Inferior parietal cortex (tissue), 1 donor: ENCODE data around the gene CFAP20DC.
"Not testable (repeated sequence)": the region's sequence is repeated elsewhere in the genome, so short reads cannot be mapped to it uniquely, and the experiment has no call there.

Experiments used
- DNase-seq: peaks from one replicate; pipeline ENCODE4 v3.0.0-alpha.2; 2016; ENCODE audit errors: extremely low spot score

Gene CFAP20DC

DNA sequence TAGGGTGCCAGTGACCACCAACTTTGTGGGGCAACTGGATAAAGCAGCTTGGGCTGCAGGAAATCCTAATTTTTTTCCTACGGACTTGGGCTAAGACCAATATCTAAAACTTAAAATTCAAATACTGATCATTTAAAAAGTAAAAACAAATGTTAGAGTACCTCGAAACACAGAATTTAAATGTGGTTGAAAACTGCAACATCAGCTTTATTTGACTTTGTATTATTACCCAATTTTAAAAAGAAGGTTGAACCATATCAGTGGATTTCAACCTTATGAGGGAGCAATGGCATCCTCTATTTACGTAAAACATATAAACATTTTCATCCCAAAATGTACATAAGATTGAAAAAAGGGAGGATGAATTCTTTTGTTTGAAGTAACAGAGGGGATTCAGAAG lies 26.2 kb downstream of the CFAP20DC start:
- no peak for DNase-seq

DNA sequence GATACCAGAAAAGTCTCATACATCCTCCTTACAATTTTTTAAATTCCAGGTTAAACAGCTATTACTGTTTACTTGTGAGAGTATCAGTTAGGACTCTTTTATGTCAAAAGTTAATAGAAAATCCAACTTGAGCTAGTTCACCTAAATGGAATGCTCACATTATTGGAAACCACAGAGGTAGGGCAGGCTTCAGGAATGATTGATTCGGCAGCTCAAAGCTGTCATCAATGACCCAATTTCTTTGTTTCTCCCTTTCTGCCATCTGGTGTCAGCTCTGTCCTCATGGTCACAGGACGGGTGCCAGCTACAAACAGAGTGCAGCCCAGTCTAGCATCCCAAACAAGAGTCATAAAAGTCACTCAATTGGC lies 32.2 kb downstream of the CFAP20DC start:
- no peak for DNase-seq

DNA sequence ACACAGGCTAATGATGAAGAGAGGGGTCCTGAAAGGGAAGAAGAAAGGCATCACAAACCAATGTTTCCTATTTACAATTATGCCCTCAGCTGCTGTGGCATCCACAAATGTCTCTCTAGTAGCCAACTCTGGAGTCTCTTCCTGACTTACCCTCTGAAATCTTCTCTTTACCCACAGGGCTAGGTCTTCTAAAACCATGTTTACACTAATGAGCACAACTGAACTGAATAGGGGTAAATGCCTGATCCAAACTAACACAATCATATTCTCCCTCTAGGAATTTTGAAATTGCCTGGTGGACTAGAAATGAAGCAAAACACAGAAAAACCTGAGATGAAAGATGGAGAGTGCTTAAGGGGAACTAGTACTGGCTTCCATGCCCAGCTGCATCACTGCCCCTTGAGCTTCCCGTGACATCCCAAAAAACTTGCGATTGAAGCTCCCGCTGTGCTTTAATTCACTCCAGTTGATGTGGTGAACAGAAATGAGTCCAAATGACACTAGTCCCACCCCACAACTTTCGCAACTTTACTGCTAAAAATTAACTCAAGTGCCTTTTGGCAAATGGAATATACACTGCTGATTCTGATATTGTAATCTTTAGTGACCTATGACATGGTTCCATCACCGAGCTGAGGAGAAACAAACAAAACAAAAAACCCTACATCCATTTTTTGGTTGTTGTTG lies 32.8 kb downstream of the CFAP20DC start:
- DNase-seq = no peak

DNA sequence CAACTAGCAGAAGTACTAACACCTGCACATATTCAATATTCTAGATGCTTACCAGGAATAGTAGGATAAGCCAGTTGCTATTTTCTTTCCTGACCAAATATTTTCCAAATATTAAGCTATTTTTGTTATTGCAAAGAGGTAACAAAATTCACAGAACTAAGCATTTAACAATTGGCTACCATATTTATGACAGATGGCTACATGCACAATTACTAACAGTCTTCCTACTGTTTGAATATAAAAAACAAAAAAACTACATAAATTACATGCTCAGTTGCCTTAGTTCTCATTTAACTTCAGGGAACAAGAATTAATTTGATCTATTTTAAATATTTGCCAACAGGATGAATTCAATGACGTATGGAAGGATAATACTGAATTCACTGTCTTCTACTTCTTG lies 36.2 kb downstream of the CFAP20DC start:
- no peak for DNase-seq

DNA sequence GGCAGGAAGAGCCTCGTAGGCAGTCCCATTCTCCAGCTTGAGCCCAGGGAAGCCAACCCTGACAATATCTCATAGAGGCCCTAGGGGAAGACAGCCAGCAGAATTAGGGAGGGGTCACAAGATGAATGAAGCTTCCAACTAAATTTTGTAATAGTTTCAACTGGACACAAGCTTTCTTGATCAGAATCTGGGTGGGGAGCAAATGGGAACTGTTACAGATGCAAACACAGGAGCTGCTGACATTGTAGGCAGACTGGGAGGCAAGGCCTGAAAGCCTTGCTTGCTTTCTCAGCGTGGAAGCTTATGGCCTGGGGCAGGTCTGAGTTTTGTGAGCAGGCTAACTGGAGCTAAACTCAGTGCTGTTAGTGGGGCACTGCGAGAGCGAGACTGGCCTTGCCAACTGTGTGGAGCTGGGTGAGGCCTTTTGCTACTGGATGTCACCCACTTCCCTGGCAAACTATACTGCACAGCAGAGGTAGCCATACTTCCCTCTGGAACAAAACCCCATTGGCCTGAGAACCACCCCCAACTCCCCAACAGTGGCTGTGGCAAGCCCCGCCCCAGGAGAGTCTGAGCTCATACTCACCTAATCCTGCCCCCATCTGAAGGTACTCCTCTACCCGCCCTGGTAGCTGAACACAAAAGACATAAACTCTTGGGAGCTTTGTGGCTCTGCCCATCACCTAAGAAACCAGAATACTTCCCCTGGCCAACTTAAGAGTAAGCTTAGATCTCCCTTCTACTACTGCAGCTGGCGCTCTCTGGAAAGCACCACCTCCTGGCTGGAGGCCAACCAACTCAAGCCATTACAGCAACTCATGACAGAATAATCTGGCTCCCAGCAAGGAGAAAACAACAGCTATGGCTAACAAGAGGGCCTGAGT lies 42.9 kb downstream of the CFAP20DC start:
- no peak for DNase-seq

DNA sequence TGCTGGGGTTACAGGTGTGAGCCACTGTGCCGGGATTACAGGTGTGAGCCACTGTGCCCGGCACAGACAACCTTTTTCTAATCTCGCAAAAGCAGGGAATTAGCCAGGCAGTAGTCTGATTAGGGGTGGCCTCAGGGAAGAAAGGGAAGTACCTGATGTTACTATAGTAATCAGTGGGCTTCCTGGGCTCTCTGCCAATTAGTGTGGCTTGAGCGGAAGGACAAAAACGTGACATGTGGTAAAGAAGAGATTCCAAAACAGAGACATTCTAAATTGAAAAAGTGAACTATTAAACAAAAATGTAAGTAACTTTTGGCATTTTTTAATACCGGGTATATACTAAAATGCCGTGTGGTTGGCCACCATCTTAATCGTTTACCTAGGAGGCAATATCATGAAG lies 48.1 kb downstream of the CFAP20DC start:
- DNase-seq = no peak

DNA sequence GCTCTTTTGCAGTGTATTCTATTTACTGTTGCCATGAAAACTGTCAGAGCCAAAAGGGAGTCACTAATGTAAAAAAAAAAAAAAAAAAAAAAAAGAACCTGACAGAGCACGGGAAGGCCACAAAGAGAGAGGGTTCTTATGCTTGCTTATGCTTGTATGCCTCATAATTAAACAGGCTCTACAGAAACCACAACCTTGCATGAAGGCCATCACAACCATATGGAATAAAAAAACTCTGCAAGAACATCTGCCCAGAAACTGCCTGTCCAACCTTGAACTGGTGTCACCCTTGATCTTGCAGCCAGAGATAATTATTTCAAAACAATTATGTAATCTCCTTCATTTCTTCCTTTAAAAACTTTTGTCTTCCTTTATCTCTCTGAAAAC lies 50.1 kb downstream of the CFAP20DC start:
- DNase-seq = no peak

DNA sequence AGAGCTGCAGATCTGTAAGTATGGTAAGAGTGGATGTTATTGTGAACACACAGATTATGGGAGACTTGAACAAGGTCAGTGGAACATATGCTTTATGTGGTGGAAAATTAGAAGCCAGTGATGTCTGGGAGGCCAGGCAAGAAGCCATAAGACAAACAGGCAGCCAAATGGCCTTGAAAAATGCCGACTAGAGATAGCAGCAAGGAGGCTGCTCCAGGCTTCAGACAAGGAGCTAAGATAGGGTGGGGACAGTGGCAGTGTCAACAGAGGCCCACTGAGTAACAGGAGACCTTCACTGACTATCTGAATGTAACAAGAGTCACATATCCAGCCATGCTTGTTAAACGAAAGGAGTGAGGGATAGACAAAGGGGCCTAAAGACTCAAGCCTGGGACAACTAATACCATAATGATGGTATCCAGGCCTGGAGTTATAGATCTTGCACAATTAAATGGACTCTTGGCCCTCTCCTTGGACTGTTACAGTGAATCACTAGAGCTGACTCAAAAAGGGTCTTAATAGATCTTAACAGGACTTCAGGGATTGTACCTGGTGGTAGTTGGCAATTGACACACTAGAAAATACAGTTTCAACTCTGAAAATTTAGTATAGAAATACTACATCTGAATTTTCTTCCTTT lies 50.6 kb downstream of the CFAP20DC start:
- no peak for DNase-seq

DNA sequence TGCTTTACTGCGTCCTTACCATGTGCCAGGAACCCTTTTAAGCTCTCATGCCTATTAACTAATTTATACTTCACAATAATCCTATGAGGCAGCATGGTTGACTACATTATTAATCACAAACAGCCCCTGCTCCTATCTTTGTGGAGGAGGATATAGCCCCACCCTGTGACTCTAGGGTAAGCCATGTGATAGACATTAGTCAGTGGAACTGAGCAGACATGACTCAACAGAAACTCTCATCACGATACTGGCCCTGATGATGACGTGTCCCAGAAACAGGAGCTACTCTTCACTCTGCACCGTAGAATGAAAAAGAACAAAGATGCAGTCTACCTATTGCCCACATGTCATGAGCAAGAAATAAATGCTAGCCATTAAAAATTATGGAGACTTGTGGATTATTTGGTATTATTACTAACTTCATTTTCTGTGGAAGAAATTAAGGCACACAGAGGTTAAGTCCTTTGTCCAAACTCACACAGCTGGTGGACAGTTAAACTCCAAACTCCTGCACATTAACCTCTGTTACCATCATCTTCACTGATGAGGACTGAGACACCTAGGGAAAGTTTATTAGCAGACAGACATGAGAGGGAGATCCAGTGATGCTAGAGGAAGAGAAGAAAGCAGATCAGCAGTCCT lies 51.2 kb downstream of the CFAP20DC start:
- DNase-seq = no peak

DNA sequence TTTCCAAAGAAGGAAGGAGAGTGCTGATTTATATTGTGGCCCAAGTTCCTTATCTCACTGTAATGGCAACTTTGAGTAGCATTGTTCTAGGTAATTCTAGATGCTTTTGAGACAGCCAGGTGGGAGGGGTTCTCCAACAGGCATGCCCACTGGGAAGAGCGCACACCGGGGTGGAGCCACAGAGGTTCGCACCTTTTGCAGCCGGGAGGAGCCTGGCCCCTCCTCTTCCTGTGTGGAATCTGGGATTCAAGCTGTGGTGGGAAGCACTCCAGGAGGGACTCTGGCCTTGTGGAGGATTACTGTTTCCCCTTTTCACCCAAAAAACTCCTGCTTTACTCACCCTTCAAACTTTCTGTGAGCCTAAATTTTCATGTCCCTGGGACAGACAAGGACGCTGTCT lies 53.1 kb downstream of the CFAP20DC start:
- DNase-seq = no peak

DNA sequence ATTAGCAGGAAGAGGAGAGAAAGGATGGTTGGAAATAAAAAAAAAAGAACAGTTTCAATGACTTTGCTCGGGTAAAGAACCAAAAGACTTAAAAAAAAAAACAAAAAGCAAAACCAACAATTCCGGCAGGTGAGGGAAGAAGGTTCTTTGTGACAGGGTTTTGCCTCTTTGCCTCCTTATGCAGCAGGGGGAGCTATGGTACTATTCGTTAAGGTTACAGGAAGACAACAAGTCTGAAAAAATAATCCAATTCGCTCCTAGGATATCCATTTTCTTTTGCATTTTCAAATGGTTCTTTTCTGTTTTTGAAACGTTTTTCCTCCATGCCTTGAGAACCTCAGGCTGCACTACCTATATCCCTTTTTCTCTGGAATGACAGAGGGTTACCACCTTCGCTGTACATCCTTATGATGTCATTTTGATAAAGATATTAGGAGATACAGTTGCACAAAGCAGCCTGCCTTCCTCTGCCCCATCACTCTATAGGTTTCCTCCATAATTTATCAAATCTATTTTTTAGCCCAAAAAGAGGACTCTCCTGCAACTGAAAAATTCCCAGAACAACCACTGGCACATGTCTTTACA lies 55.0 kb downstream of the CFAP20DC start:
- peak; percentile 68 for DNase-seq

DNA sequence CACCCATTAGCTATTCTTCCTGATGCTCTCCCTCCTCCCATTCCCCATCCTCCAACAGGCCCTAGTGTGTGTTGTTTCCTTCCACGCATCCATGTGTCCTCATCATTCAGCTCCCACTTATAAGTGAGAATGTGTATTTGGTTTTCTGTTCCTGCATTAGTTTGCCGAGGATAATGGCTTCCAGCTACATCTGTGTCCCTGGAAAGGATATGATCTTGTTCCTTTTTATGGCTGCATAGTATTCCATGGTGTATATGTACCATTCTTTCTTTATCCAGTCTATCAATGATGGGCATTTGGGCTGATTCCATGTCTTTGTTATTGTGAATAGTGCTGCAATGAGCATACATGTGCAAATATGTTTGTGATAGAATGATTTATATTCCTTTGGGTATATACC lies 56.3 kb downstream of the CFAP20DC start:
- DNase-seq = no peak

DNA sequence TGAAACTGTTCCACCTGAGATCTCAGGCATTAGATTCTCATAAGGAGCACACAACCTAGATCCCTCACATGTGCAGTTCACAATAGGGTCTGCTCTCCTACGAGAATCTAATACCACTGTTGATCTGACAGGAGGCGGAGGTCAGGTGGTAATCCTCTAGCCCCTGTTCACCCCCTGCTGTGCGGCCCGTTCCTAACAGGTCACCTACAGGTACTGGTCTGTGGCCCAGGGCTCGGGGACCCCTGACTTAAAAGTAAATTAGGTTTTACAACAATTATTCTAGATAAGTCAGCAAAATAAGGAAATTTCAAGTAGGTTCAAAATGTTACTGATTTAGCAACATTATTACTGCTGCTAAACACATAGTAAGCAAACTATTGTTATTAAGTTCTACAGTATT lies 58.2 kb downstream of the CFAP20DC start:
- DNase-seq = no peak

DNA sequence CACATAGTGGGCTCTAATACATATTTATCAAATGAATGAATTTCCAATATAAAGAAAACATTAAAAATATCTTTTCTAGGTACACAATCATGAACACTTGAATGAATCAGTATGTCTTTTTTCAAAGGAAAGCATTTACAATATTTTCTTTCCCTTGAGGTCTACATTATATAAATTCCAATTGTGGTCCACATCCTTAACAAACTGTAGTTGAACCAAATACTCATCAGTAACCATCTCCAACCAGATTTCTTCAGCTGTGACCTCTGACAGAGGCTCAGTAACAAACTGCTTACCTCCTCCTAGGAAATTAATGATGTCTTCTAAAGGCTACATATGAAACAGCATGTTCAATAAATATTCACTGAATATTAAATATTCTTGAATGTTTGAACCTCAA lies 58.8 kb downstream of the CFAP20DC start:
- no peak for DNase-seq

DNA sequence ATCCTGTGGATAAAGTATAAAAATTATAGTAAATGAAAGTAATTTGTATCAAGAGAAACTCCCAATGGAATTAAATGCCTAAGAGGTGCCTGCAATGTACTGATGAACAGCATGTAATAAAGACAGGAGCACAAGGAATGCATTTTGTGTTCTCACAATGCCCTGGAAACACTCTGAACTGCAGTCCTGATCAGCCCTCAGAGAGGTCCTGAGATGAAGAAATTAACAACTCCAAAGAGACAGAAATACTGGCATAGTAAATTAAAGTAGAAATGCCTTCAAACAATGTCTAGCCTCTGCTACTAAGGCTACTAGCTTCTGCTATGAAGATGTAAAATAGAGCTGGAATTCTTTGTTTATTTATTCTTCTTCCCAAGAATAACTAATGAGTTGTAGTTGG lies 59.9 kb downstream of the CFAP20DC start:
- DNase-seq = no peak

DNA sequence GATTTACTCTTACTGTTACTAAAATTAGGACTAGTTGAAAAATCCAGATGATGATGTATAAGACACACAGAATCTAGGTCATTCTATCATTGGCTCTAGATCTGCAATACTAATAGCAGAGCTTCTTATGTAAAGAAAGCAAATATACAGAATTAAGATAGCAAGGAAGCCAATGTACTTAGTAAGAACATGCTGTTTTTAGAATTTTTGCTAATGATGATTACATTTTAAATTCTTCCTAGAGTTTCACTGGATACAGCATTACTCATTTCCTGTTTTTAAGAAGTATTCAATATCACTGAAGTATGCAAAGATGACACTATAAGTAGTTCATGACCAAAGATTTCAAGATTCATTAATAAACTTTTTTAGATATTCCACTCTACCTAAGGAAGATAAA lies 60.7 kb downstream of the CFAP20DC start:
- DNase-seq = no peak

DNA sequence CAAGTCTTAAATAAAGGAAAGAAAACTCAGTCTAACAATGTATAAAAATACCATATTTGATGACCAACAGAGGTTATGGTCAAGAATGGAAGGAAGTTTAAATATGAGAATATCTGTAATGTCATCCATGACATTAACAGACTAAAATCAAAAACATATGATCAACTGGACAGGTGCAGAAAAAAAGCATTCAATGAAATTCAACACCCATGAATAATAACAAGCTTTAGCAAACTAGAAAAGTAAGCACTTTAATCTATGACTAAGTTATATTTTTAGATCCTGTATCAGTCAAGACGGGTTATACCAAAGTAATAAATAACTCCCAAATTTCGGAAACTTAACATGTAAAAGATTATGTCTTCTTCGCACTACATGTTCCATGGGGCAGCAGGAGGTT lies 61.8 kb downstream of the CFAP20DC start:
- no peak for DNase-seq

DNA sequence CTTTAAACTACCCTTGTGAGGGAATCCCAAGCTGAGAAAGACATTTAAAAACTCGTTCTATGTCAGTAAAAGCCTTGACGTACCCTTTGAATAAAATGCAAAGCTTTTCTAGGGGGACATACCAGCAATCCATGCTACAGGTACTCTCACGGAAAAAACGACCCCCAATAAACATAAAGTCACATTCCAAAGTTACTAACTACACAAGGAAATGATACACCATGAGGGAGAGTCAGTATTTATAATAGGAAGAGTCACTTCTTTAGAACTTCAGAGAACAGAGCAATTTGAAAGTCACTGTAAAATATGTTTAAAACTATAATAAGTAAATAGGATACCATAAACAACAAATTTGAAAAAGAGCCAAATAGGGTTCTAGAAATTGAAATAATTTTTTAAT lies 63.2 kb downstream of the CFAP20DC start:
- no peak for DNase-seq

DNA sequence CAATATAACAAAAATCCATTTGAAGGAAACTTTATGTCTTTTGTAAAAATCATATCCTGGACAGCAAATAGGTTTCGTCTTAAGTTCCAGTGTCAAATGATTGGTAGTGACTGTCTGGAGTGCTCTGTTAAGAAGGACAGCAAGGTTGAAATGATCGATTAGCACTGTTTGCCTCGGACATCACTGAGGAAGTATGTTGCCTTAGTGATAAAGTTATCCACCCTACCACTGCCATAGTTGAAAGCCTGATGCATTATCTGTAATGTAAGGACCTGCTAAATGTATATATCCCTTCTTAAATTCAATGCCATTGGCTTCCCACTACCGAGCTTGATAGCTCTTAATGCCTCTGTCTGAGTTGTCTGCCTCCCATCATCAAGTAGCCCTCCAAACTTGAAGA lies 70.0 kb downstream of the CFAP20DC start:
- no peak for DNase-seq

DNA sequence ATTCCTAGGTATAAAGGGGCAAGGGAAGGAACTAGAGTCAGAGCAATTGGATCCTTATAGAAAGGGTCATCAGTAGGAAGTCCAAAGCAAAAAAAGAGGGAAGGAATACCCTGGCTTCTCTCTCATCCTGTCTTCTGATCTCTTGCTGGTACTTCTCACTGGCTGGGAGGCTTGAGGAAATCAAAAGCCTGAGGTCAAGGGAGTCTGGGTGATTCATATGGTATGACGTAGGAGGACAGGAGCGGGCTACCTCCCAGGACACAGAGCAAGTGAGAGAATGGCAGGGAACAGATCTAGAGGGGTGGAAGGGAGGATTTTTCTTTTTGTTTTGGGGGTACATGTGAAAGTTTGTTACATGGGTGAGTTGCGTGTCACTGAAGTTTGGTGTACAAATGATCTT lies 76.0 kb downstream of the CFAP20DC start:
- DNase-seq = no peak

DNA sequence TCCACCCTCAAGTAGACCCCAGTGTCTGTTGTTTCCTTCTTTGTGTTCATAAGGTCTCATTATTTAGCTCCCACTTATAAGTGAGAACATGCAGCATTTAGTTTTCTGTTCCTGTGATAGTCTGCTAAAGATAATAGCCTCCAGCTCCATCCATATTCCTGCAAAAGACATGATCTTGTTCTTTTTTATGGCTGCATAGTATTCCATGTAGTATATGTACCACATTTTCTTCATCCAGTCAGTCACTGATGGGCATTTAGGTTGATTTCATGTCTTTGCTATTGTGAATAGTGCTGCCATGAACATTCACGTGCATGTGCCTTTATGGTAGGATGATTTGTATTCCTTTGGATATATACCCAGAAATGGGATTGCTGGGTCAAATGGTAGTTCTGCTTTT lies 82.0 kb downstream of the CFAP20DC start:
- DNase-seq = not testable (repeated sequence)

DNA sequence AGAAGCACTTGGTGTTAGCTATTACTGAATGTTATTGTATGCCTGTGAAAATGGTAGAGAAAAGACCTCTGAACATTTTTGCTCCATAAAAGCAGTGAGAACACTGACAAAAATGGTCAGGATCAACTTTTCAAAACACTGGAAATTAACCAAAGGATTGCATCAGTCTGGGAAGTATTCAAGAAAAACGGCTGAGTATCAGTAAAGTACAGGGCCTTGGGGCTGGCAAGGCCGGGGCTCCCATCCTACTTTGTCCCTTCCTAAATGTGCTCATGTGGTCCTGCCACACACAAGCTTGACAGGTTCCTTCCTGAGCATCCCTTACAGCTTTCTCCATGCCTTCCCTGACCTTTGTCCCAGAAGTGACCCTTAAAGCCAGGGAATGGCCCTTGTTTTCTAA lies 84.0 kb downstream of the CFAP20DC start:
- no peak for DNase-seq
